Measurements from ENCODE around the gene LHFPL6. TPM values are rescaled to one million over a fixed set of nuclear protein-coding genes. Genes with fewer than 3 reads are reported as not detected.

LHFPL6 gene
- total RNA-seq, 4 donors from 2014 or later: 40.2 to 77.5 (median 66.6) TPM

GRCh38 chr13:39405596-39406205 lies 197.3 kb downstream of the LHFPL6 start:
- Histone ChIP-seq H3K27me3 (no peaks in the 10 kb centered on the region), H3K9me3 (no peaks in the 10 kb centered on the region), H3K27ac (no peak overlapping the region), H3K36me3 (no peaks in the 10 kb centered on the region), H3K4me1 (peaks cover 0 to 38% (median 0%) of the 10 kb centered on the region in 3 donors), H3K4me3 (no peak overlapping the region)
- WGBS, 2 donors (ENCODE audit: low coverage in 1 of 2): 70 to 72% methylated on average over 4 to 7 of the region's 7 CpGs
- TF ChIP-seq POLR2A (IDR thresholded peaks at IDR 0.05): no peak
- no peak for TF ChIP-seq POLR2AphosphoS5 (IDR thresholded peaks at IDR 0.05)
- TF ChIP-seq CTCF (IDR thresholded peaks at IDR 0.05): no peak
- ATAC-seq: no peak

GRCh38 chr13:39405107-39405506 lies 197.9 kb downstream of the LHFPL6 start:
- ATAC-seq: no peak
- Histone ChIP-seq H3K27me3 (no peaks in the 10 kb centered on the region), H3K9me3 (no peaks in the 10 kb centered on the region), H3K4me3 (no peak overlapping the region), H3K4me1 (peaks cover 0 to 32% (median 0%) of the 10 kb centered on the region in 3 donors), H3K27ac (no peak overlapping the region), H3K36me3 (no peaks in the 10 kb centered on the region)
- no peak for TF ChIP-seq CTCF (IDR thresholded peaks at IDR 0.05)
- TF ChIP-seq POLR2AphosphoS5 (IDR thresholded peaks at IDR 0.05): no peak
- no peak for TF ChIP-seq POLR2A (IDR thresholded peaks at IDR 0.05)
- TF ChIP-seq EP300 (IDR thresholded peaks at IDR 0.05): no peak
- 89 to 98% methylated on average over 2 of the region's 2 CpGs for WGBS, 2 donors (ENCODE audit: low coverage in 1 of 2)

- Histone ChIP-seq H3K27ac (no peak overlapping the region), H3K4me3 (no peak overlapping the region), H3K36me3 (no peaks in the 10 kb centered on the region), H3K9me3 (no peaks in the 10 kb centered on the region), H3K4me1 (peaks cover 0 to 31% (median 0%) of the 10 kb centered on the region in 3 donors), H3K27me3 (no peaks in the 10 kb centered on the region)
- no peak for ATAC-seq
- TF ChIP-seq EP300 (IDR thresholded peaks at IDR 0.05) (no peak), POLR2A (IDR thresholded peaks at IDR 0.05) (no peak), POLR2AphosphoS5 (IDR thresholded peaks at IDR 0.05) (no peak), CTCF (IDR thresholded peaks at IDR 0.05) (no peak)
These were observed 199.9 kb downstream of the LHFPL6 start for GRCh38 chr13:39403106-39403505.

GRCh38 chr13:39402221-39402970 lies 200.6 kb downstream of the LHFPL6 start:
- no peaks in the 10 kb centered on the region for H3K36me3 ChIP-seq
- H3K9me3 ChIP-seq: no peaks in the 10 kb centered on the region
- no peak for ATAC-seq
- H3K4me3 ChIP-seq: no peak overlapping the region
- H3K27ac ChIP-seq: no peak overlapping the region
- H3K27me3 ChIP-seq: no peaks in the 10 kb centered on the region
- no peak for TF ChIP-seq POLR2A (IDR thresholded peaks at IDR 0.05)
- no peak for TF ChIP-seq POLR2AphosphoS5 (IDR thresholded peaks at IDR 0.05)
- no peak for TF ChIP-seq EP300 (IDR thresholded peaks at IDR 0.05)
- TF ChIP-seq CTCF (IDR thresholded peaks at IDR 0.05): no peak
- 68 to 100% methylated on average over 2 of the region's 3 CpGs for WGBS, 2 donors (ENCODE audit: low coverage in 1 of 2)
- H3K4me1 ChIP-seq: peaks cover 0 to 31% (median 0%) of the 10 kb centered on the region in 3 donors

- Histone ChIP-seq H3K27me3 (no peaks in the 10 kb centered on the region), H3K4me3 (no peak overlapping the region), H3K27ac (no peak overlapping the region), H3K4me1 (peaks cover 0 to 31% (median 0%) of the 10 kb centered on the region in 3 donors), H3K36me3 (no peaks in the 10 kb centered on the region), H3K9me3 (no peaks in the 10 kb centered on the region)
- TF ChIP-seq POLR2A (IDR thresholded peaks at IDR 0.05) (no peak), POLR2AphosphoS5 (IDR thresholded peaks at IDR 0.05) (no peak), EP300 (IDR thresholded peaks at IDR 0.05) (no peak)
- 82 to 96% methylated on average over 3 of the region's 3 CpGs for WGBS, 2 donors (ENCODE audit: low coverage in 1 of 2)
- ATAC-seq: no peak
These were observed 201.2 kb downstream of the LHFPL6 start for GRCh38 chr13:39401756-39402155.
